Omental fat pad (tissue), 4 donors: ENCODE data around the gene DCANP1. TPM values are rescaled to one million over a fixed set of nuclear protein-coding genes. Genes with fewer than 3 reads are reported as not detected.

Experiments
- ATAC-seq: fragments of 150-250 bp; one replicate; pipeline ENCODE4 v1.9.1; 2016; ENCODE audit warnings: mild to moderate bottlenecking, moderate library complexity; ENCODE audit not compliant: low FRiP score
- DNase-seq: peaks from one replicate; pipeline ENCODE4 v3.0.0-alpha.2; 2019; ENCODE audit warnings: low spot score
- total RNA-seq, 4 donors: library from RNA; depleted of rRNA; stranded (reverse); fragments of >200 nt; gene quantifications; one replicate each; pipeline ENCODE4 v1.1.0, GENCODE V29; 2016
- TF ChIP-seq, protein P1 (sequence below), 3 donors: fragments of 450-650 bp; IDR thresholded peaks; one replicate each; pipeline ENCODE4 v1.5.1; 2016 to 2017; ENCODE audit warnings: antibody characterized with exemption in 3 of 3, mild to moderate bottlenecking in 3 of 3, moderate library complexity in 2 of 3

The DCANP1 gene
- total RNA-seq, 4 donors from 2014 or later = 0.19 TPM; not detected in 3

DNA sequence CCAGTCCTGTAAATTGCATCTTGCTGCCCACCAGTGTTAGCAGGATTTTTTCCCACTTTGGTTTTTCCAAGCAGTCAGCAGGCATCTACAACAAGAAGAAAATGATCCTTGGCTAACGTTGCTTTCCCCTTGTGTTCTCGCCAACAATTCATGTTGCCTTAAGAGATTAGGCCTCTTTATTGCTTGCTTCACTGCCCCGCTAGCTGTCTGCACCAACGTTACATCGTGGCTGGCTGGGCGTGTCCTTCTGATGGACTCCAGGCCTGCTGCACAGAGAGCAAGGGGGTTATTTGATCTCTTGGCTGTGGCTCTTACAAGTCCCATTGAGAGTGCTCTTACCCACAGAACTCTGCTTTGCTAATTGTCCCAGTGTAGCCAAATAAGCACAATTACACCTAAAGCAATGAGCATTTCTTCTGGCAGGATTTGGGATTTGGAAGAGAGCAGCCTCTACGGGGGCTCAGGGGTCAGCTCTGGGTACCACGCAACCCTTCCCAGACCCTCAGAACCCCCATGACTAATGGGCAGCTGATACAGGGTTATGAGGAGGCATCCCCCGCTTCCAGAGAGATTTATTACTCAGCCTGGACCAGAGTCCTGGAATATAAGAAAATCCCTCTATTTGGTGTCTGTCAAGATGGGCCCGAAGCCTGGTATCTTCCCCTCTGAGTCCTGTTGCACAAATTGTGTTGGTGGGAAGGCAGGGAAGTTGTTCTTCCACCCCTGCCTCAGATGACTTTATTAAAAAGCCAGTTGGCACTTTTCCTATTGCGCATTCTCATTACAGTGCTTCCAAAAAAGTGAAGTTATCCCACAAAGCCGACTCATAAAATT lies 17.6 kb downstream of the DCANP1 start:
- DNase-seq = no peak
- TF ChIP-seq, protein P1, sequence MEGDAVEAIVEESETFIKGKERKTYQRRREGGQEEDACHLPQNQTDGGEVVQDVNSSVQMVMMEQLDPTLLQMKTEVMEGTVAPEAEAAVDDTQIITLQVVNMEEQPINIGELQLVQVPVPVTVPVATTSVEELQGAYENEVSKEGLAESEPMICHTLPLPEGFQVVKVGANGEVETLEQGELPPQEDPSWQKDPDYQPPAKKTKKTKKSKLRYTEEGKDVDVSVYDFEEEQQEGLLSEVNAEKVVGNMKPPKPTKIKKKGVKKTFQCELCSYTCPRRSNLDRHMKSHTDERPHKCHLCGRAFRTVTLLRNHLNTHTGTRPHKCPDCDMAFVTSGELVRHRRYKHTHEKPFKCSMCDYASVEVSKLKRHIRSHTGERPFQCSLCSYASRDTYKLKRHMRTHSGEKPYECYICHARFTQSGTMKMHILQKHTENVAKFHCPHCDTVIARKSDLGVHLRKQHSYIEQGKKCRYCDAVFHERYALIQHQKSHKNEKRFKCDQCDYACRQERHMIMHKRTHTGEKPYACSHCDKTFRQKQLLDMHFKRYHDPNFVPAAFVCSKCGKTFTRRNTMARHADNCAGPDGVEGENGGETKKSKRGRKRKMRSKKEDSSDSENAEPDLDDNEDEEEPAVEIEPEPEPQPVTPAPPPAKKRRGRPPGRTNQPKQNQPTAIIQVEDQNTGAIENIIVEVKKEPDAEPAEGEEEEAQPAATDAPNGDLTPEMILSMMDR (IDR thresholded peaks at IDR 0.05) = no peak
- ATAC-seq = no peak

DNA sequence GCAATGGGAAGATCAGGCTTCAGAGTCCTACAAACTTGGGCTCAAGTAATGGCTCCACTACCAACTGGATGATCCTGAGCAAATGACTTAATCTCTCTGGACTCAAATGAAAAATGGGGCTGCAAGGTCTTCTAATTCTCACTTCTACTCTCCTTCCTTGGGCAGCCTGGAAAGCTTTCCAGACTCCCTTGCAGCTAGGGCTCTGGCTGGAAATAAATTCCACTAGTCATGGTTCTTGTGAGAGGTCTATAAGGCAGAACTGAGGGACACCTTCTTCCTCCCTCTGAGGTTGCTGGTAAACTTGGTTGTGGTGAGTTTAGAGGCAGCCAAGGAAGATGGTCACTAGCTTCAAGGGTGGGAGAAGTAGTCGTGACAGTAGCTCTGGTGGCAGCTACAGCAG lies 18.6 kb downstream of the DCANP1 start:
- TF ChIP-seq, protein P1 (IDR thresholded peaks at IDR 0.05) = no peak
- no peak for DNase-seq
- no peak for ATAC-seq

DNA sequence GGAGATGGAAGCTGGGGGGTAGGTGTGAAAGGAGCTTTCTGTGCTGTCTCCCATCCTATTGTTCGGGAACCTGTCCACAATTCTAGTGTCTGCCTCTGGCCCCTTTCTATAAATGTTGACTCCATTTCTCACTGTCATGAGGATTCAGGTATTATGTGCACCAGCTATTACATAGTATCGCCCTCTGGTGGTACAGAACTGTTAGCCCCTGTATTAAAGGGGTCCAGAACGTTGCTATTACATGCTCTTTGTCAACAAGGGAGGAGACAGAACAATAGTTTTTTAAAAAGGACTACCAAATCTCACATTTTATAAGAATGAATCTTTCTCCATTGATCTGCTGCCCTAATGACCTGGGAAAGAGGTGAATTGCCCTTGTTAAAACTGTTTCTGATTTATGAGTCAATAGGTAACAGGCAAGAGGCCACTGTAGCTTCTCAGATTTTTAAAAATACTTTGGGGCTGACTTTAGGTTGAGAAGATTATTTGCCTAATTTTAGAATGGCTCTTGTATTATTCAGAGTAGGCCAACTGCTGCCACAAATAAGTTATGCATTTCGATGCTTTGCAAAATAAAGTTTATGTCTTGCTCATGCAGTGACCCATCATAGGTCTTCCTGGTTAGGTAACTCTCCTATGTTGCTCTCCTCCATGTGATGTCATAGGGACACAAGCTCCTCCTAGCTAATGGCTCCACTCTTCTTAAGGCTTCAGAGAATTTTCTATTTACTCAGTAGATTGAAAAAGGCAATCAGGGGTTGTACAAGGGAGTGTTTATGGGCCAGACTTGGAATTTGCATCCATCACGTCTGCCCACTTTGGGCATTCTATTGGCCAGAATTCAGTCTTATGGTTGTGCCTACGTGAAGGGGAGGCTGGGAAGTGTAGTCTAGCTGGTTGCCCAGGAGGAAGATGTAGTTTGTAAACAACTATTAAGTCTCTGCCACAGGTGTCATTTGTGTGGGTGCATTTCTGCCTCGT lies 20.8 kb downstream of the DCANP1 start:
- ATAC-seq (no peak), DNase-seq (no peak)
- TF ChIP-seq, protein P1 (IDR thresholded peaks at IDR 0.05) = no peak

DNA sequence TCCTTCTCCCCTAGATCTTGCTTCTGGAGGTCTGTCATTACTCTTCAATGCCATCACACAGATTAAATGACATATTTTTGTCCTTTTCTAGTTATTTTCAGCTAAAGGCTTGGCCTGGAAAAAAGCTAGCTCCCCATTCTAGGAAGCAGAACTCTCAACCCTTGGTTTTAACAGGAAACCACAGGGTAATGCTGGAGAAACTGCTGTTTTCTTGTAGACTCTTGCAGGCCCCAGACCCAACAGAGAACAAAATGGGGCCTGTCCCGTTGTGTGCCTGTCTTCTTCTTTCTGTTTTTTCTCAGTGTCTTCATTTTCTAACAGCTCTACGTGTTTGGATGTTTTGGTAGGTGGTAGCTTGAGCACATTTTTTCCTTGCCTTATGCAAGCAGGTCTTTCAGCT lies 21.5 kb downstream of the DCANP1 start:
- TF ChIP-seq, protein P1 (IDR thresholded peaks at IDR 0.05) = no peak
- ATAC-seq (no peak), DNase-seq (no peak)

DNA sequence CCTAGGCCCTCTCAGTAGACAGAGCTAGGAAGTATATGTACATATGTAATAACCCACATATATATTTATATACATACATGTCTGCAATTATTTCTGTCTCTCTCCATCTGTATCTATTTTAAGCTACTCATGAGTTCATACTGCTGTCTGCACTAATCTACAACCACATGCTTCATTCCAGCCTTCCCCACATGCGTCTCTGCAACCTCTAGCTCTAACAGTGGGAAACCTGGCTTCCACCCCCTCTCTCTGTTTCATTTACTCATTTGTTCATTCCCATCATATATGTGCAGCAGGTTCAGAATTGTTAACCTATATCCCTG lies 23.3 kb downstream of the DCANP1 start:
- no peak for ATAC-seq
- TF ChIP-seq, protein P1 (IDR thresholded peaks at IDR 0.05) = no peak

DNA sequence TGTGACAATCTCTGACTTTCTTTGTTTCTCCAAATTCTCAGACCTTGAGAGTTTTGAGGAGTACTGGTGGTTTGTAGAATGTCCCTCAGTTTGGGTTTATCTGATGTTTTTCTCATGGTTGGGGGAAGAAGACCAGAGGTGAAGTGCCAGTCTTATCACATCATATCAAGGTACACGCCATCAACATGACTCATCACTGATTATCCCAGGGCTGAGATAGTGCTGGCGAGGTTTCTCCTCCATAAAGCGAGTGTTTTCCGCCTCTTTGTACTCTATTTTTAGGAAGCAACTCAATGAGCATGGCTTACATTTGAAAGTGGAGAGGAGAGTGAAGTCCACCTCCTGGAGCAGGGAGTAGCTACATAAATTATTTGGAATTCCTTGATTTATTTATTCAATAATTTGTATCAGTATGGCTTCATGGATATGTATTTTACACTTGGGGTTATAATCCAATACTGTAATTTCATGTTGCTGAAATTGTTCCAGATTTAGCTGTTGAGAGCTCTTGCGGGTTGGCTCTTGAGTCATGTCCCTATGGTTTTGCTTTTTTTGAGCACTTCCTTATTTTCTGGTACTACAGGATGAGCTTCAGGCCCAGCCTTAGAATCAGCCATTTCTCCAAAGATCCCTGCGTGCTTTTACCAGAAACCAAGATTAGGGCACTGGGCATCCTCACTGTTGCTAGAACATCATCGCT lies 23.9 kb downstream of the DCANP1 start:
- TF ChIP-seq, protein P1 (IDR thresholded peaks at IDR 0.05) = no peak
- no peak for ATAC-seq
- DNase-seq = no peak

More for the DNA sequence above, 23.3 kb downstream of the DCANP1 start:
- DNase-seq = no peak
